ENCODE data around the gene CRIM1.

DNA sequence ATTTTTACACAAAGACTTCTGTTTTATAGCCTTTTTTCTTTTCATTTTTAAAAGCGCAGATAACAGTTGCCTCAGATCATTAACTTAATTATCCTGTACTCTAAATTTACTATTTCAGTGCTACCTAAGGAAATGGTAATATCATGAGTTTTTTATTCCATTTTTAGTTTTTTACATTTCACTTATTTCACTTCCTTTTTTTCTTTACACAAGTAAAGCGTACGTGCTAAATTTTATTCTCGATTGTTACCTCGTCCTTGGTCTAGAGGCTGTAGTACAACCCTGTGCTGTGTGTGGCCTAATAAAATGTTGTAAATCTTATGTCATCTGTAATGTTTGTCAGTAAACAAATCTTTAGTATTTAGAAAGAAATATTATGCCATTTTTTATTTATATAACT, 49.2 kb downstream of the CRIM1 start:
- no peak for TF ChIP-seq EZH2 (optimal IDR thresholded peaks at IDR 0.05; ENCODE audit: low read depth, low read length)
- TF ChIP-seq, protein P1, sequence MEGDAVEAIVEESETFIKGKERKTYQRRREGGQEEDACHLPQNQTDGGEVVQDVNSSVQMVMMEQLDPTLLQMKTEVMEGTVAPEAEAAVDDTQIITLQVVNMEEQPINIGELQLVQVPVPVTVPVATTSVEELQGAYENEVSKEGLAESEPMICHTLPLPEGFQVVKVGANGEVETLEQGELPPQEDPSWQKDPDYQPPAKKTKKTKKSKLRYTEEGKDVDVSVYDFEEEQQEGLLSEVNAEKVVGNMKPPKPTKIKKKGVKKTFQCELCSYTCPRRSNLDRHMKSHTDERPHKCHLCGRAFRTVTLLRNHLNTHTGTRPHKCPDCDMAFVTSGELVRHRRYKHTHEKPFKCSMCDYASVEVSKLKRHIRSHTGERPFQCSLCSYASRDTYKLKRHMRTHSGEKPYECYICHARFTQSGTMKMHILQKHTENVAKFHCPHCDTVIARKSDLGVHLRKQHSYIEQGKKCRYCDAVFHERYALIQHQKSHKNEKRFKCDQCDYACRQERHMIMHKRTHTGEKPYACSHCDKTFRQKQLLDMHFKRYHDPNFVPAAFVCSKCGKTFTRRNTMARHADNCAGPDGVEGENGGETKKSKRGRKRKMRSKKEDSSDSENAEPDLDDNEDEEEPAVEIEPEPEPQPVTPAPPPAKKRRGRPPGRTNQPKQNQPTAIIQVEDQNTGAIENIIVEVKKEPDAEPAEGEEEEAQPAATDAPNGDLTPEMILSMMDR (IDR thresholded peaks at IDR 0.05; ENCODE audit: low read length): no peak
- no peak for TF ChIP-seq EZH2phosphoT487 (IDR thresholded peaks at IDR 0.05; ENCODE audit: low read length)
